PFSK-1 (cell line): ENCODE measurements around the gene POU2F2. TPM values are rescaled to one million over a fixed set of nuclear protein-coding genes. Genes with fewer than 3 reads are reported as not detected.

Source experiments
- FOXP2 ChIP-seq: optimal IDR thresholded peaks from 2 replicates; pipeline ENCODE3; 2011; ENCODE audit warnings: borderline replicate concordance, control low read depth, inconsistent platforms; ENCODE audit not compliant: insufficient read depth; ENCODE audit errors: extremely low read length, extremely low read depth
- POLR2AphosphoS5 ChIP-seq: IDR thresholded peaks from 2 replicates; pipeline ENCODE4 v1.6.1; 2012; ENCODE audit warnings: low read depth, mild to moderate bottlenecking, control low read depth, low read length, moderate library complexity
- SIN3A ChIP-seq: IDR thresholded peaks from 2 replicates; pipeline ENCODE4 v1.6.1; 2012; ENCODE audit warnings: mild to moderate bottlenecking, low read length, moderate library complexity, borderline replicate concordance; ENCODE audit not compliant: insufficient read depth
- TAF1 ChIP-seq: IDR thresholded peaks from 2 replicates; pipeline ENCODE4 v1.6.1; 2012; ENCODE audit warnings: low read length, control low read depth, borderline replicate concordance; ENCODE audit not compliant: insufficient read depth
- polyA plus RNA-seq: library from polyadenylated mRNA; unstranded; fragments of >200 nt; gene quantifications from one replicate; pipeline ENCODE4 v1.2.1, GENCODE V29; 2012; ENCODE audit warnings: low read depth, missing spikeins; ENCODE audit not compliant: insufficient read length
- TF ChIP-seq, protein P1 (sequence below), 2 experiments: IDR thresholded peaks; 2 replicates each; pipeline versions ENCODE4 v1.6.1 to v1.8.0; 2011 to 2012; ENCODE audit warnings: low read depth in 2 of 2, low read length in 2 of 2, control low read depth in 1 of 2, inconsistent platforms in 1 of 2, mild to moderate bottlenecking in 1 of 2, moderate library complexity in 1 of 2; ENCODE audit not compliant: insufficient read depth in 1 of 2

POU2F2 gene
- 1.0 TPM for polyA plus RNA-seq

DNA sequence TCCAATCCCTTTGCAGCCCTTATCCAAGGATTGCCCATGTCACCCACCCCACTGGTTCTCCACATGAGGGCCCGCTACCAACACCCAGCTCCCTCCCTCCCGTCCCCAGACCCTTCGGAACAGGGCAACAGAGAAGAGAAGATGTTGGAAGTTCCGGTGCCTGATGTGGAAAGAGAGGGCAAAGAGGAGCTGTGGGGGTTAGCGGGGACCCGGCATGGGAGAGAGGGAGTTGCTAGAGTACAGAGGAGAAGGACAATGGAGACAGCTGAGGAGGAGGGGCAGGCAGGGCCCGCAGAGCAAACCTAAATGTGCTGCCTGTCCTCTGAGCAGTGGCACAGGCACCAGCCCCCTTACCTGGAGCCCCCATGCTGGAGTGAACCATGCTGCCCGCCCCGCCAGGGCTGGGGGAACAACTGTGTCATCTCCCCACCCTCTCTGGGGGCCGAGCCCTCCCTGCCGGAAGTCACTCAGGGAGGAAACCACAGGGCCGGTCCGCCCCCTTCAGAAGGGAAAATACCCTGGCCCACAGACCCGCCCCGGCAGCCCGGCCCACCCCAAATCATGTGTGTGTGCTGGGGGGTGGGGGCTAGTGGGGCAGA, at the start of gene POU2F2:
POU2F2 (minus strand) TSS at position 417 of the 599 bp plus-strand sequence; CDS start at position 382, 35 bp downstream.
- TF ChIP-seq TAF1, result no peak
- TF ChIP-seq FOXP2, result no peak
- no peak for TF ChIP-seq POLR2AphosphoS5
- TF ChIP-seq, protein P1, sequence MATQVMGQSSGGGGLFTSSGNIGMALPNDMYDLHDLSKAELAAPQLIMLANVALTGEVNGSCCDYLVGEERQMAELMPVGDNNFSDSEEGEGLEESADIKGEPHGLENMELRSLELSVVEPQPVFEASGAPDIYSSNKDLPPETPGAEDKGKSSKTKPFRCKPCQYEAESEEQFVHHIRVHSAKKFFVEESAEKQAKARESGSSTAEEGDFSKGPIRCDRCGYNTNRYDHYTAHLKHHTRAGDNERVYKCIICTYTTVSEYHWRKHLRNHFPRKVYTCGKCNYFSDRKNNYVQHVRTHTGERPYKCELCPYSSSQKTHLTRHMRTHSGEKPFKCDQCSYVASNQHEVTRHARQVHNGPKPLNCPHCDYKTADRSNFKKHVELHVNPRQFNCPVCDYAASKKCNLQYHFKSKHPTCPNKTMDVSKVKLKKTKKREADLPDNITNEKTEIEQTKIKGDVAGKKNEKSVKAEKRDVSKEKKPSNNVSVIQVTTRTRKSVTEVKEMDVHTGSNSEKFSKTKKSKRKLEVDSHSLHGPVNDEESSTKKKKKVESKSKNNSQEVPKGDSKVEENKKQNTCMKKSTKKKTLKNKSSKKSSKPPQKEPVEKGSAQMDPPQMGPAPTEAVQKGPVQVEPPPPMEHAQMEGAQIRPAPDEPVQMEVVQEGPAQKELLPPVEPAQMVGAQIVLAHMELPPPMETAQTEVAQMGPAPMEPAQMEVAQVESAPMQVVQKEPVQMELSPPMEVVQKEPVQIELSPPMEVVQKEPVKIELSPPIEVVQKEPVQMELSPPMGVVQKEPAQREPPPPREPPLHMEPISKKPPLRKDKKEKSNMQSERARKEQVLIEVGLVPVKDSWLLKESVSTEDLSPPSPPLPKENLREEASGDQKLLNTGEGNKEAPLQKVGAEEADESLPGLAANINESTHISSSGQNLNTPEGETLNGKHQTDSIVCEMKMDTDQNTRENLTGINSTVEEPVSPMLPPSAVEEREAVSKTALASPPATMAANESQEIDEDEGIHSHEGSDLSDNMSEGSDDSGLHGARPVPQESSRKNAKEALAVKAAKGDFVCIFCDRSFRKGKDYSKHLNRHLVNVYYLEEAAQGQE (IDR thresholded peaks at IDR 0.05; ENCODE audit: insufficient read depth in 1 of 2, low read depth in 2 of 2, low read length in 2 of 2), result no peak
- TF ChIP-seq SIN3A, result no peak

DNA sequence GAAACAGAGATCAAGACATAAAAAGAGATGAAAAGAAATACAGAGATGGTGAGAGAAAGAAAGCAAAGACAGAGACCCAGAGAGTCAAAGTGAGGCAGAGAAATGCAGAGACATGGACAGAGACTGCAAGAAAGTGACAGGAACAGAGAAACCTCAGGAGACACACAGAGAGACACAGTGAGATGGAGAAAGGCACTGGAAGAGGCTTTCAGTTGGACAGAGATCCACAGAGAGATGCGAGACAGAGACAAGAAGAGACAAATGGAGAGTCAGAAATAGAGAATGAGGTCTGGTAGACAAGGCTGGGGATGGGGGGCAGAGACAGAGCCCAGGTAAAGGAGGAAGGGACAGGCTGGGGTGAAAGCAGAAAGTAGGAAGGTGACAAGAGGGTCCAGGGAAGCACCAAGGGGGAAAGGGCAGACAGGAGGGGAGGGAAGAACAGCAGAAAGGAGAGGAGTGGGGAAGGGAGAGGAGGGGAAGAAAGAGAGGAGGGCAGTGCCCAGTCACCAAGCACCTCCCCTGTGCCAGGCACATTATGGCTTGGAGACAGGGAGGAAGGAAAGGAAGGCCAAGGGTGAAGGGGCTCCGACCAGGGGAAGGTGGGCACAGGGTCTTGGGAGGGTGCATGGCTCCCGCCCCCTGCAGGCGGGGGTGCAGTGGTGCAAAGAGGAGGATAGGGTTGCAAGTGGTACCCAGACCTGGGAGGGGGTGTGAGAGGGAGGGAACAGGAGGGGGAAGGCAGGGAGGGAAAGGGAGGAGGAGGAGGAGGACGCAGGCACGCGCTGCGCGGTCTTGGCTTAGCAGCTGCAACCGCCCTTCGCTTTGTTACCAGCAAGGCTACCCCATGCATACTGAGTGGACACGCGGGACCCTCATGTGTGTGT, 46.8 kb upstream of the POU2F2 start:
- TF ChIP-seq SIN3A (no peak), TAF1 (no peak), POLR2AphosphoS5 (no peak), FOXP2 (no peak)

DNA sequence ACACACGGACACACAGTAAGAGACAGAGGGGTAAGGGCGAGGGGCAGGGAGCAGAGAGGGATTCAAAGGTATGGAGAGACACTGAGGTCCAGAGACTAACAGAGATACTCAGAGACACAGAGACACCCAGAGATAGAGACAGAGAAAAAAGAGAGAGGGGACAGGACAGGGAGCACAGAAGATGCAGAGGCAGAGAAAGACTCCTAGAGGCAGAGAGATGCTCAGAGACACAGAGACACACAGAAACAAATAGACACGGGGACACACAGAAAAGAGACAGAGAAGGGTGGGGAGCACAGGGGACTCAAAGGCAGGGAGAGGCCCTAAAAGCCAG, 45.4 kb upstream of the POU2F2 start:
- no peak for TF ChIP-seq TAF1
- TF ChIP-seq, protein P1 (IDR thresholded peaks at IDR 0.05; ENCODE audit: insufficient read depth in 1 of 2, low read depth in 2 of 2, low read length in 2 of 2), result no peak
- no peak for TF ChIP-seq POLR2AphosphoS5
- TF ChIP-seq FOXP2, result no peak
- TF ChIP-seq SIN3A, result no peak

DNA sequence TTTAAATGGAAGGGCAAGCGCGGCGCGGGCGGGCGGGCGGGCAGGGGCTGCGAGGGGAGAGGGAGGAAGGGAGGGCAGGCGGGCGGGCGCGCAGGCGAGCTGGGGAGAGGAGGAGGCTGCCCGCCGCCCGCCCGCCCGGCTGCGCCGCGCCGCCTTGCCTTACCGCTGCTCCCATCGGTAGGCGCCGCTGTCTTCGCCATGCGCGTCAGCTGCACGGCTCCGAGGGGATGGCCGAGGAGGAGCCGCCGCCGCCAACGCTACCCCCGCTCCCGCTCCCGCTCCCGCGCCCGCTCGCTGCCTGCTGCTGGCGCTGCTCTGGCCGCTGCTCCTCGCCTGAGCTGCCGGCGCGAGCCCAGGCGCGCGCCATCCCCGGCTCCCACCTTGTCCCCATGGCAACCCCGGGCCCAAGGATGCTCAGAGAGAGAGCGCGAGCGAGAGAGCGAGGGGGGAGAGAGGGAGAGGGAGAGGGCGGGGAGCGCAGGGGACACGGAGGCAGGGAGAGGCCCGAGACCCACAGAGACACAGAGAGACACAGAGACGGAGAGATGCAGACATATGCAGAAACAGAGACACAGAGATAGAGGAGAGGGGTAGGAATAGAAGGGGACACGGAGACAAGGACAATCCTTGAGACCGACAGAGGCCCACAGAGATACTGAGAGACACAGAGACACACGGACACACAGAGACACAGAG, 44.9 kb upstream of the POU2F2 start:
- TF ChIP-seq SIN3A, result no peak
- peak; percentile 54 for TF ChIP-seq FOXP2
- no peak for TF ChIP-seq POLR2AphosphoS5
- TF ChIP-seq TAF1, result no peak
- TF ChIP-seq, protein P1 (IDR thresholded peaks at IDR 0.05; ENCODE audit: insufficient read depth in 1 of 2, low read depth in 2 of 2, low read length in 2 of 2), result no peak

DNA sequence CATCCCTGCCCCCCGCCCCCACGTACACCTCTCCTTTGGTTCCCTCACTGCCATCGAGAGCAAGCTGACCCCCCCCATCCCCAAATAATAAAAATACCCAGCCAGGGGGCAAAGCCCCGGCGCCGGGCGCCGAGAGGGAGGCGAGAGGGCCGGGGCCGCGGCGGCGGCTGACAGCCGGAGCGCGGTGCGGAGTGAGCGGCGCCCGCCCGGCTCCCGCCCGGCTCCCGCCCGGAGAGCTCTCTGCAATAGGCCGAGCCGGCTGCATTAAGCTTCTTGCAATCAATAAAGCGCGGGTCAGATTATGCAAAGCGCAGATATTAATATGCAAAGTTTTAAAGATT, 44.4 kb upstream of the POU2F2 start:
- TF ChIP-seq FOXP2, result no peak
- TF ChIP-seq, protein P1 (IDR thresholded peaks at IDR 0.05; ENCODE audit: insufficient read depth in 1 of 2, low read depth in 2 of 2, low read length in 2 of 2), result no peak
- TF ChIP-seq POLR2AphosphoS5, result no peak
- no peak for TF ChIP-seq SIN3A
- no peak for TF ChIP-seq TAF1
